ENCODE measurements around the gene SSU72. TPM values are rescaled to one million over a fixed set of nuclear protein-coding genes. Genes with fewer than 3 reads are reported as not detected.
"Not testable (repeated sequence)": the region's sequence is repeated elsewhere in the genome, so short reads cannot be mapped to it uniquely, and the experiment has no call there.

SSU72 gene
- total RNA-seq, 4 donors from 2014 or later, result 78.7 to 134 (median 112) TPM

GRCh38 chr1:1505366-1505798, 69.3 kb downstream of the SSU72 start:
- H3K27me3 ChIP-seq; H3K9me3 ChIP-seq; intact Hi-C loops (cut with DNase I); H3K36me3 ChIP-seq; DNase-seq (ENCODE audit: extremely low spot score): not testable (repeated sequence)
- WGBS, result 9% methylated on average over 8 of the region's 22 CpGs
- TF ChIP-seq CTCF (IDR thresholded peaks at IDR 0.05) (peak; percentile 19 to 62 (median 42)), POLR2AphosphoS5 (IDR thresholded peaks at IDR 0.05) (peak in 1 of 2 donors; percentile 21)
- Histone ChIP-seq H3K4me1 (peaks cover 6 to 20% (median 14%) of the 10 kb centered on the region in 4 donors), H3K27ac (replicated peaks in 1 of 4) (peak overlapping the region; percentile 78 to 83 (median 80)), H3K4me3 (peak overlapping the region in 3 of 4 donors; percentile 18 to 37 (median 23))

GRCh38 chr1:1504777-1505365, 69.8 kb downstream of the SSU72 start:
- intact Hi-C loops (cut with DNase I); H3K9me3 ChIP-seq; H3K27me3 ChIP-seq; H3K36me3 ChIP-seq: not testable (repeated sequence)
- DNase-seq (ENCODE audit: extremely low spot score), result peak; percentile 94
- H3K4me3 ChIP-seq, result peak overlapping the region in 3 of 4 donors; percentile 18 to 37 (median 23)
- peaks cover 6 to 18% (median 13%) of the 10 kb centered on the region in 4 donors for H3K4me1 ChIP-seq
- peak; percentile 41 to 76 (median 68) for TF ChIP-seq CTCF (IDR thresholded peaks at IDR 0.05)
- peak in 1 of 2 donors; percentile 46 for TF ChIP-seq POLR2AphosphoS5 (IDR thresholded peaks at IDR 0.05)
- 45% methylated on average over 12 of the region's 16 CpGs for WGBS
- peak overlapping the region; percentile 78 to 83 (median 80) for H3K27ac ChIP-seq (replicated peaks in 1 of 4)

- intact Hi-C loops (cut with DNase I), result not testable (repeated sequence)
- WGBS, result 82% methylated on average over 9 of the region's 18 CpGs
These were observed 79.1 kb downstream of the SSU72 start for GRCh38 chr1:1495461-1495975.

GRCh38 chr1:1494311-1494710, 80.4 kb downstream of the SSU72 start:
- H3K9me3 ChIP-seq; DNase-seq (ENCODE audit: extremely low spot score); intact Hi-C loops (cut with DNase I); H3K4me3 ChIP-seq; H3K27me3 ChIP-seq; H3K27ac ChIP-seq (replicated peaks in 1 of 4); H3K4me1 ChIP-seq: not testable (repeated sequence)
- WGBS, result 92% methylated on average over 15 of the region's 22 CpGs
- peaks cover 33 to 70% (median 65%) of the 10 kb centered on the region in 4 donors for H3K36me3 ChIP-seq

More at GRCh38 chr1:1495461-1495975, 79.1 kb downstream of the SSU72 start:
- not testable (repeated sequence) for H3K27me3 ChIP-seq; H3K9me3 ChIP-seq; H3K4me3 ChIP-seq; H3K4me1 ChIP-seq; H3K27ac ChIP-seq (replicated peaks in 1 of 4); DNase-seq (ENCODE audit: extremely low spot score)
- peaks cover 21 to 57% (median 53%) of the 10 kb centered on the region in 4 donors for H3K36me3 ChIP-seq

Other genes with a start within 250 kb of the SSU72 start
- gene TAS1R3, start 243.6 kb downstream of the SSU72 start, total RNA-seq, result under 1 TPM in 2 of 4 donors, not detected in 2; 0.17 to 0.32 TPM
- gene DVL1, start 225.4 kb downstream of the SSU72 start, total RNA-seq, result 100 to 1,000 TPM in 2 of 4 donors, 10 to 100 TPM in 2; 66.9 to 141 (median 114) TPM
- 100 to 1,000 TPM in 2 of 4 donors, 10 to 100 TPM in 2; 68.5 to 129 (median 87.2) TPM for gene MXRA8, start 216.3 kb downstream of the SSU72 start, total RNA-seq
- gene AURKAIP1, start 199.7 kb downstream of the SSU72 start, total RNA-seq, result 100 to 1,000 TPM in 3 of 4 donors, 10 to 100 TPM in 1; 98.4 to 152 (median 117) TPM
- 100 to 1,000 TPM in 2 of 4 donors, 10 to 100 TPM in 2; 73.4 to 136 (median 108) TPM for gene CCNL2, start 175.5 kb downstream of the SSU72 start, total RNA-seq
- 100 to 1,000 TPM; 144 to 175 (median 155) TPM for gene MRPL20, start 167.6 kb downstream of the SSU72 start, total RNA-seq
- gene ANKRD65, start 153.6 kb downstream of the SSU72 start, total RNA-seq, result 10 to 100 TPM in 2 of 4 donors, 1 to 10 TPM in 2; 8.1 to 19.2 (median 9.8) TPM
- gene VWA1, start 139.2 kb downstream of the SSU72 start, total RNA-seq, result 100 to 1,000 TPM in 2 of 4 donors, 10 to 100 TPM in 2; 99.7 to 168 (median 116) TPM
- gene ATAD3C, start 125.2 kb downstream of the SSU72 start, total RNA-seq, result 1 to 10 TPM in 1 of 4 donors, under 1 TPM in 3; 0.32 to 2.4 (median 0.58) TPM
- 10 to 100 TPM in 2 of 4 donors, 1 to 10 TPM in 2; 9.7 to 14.9 (median 10.0) TPM for gene ATAD3B, start 103.1 kb downstream of the SSU72 start, total RNA-seq
- gene ATAD3A, start 62.7 kb downstream of the SSU72 start, total RNA-seq, result 10 to 100 TPM; 18.3 to 29.3 (median 25.2) TPM
- 10 to 100 TPM in 2 of 4 donors, 1 to 10 TPM in 2; 8.7 to 22.1 (median 13.9) TPM for gene TMEM240, start 34.2 kb downstream of the SSU72 start, total RNA-seq
- gene FNDC10, start 25.3 kb upstream of the SSU72 start, total RNA-seq, result 1 to 10 TPM in 1 of 4 donors, under 1 TPM in 2, not detected in 1; 0.50 to 1.9 (median 0.84) TPM
- 10 to 100 TPM; 33.6 to 99.9 (median 74.6) TPM for gene MIB2, start 40.6 kb upstream of the SSU72 start, total RNA-seq
- gene MMP23B, start 57.3 kb upstream of the SSU72 start, total RNA-seq, result 10 to 100 TPM in 3 of 4 donors, 1 to 10 TPM in 1; 3.2 to 19.5 (median 14.0) TPM
- 10 to 100 TPM; 27.2 to 68.9 (median 33.0) TPM for gene CDK11B, start 84.1 kb upstream of the SSU72 start, total RNA-seq
- 10 to 100 TPM; 25.7 to 65.0 (median 35.6) TPM for gene SLC35E2B, start 117.9 kb upstream of the SSU72 start, total RNA-seq
- gene CDK11A, start 149.5 kb upstream of the SSU72 start, total RNA-seq, result 10 to 100 TPM; 18.2 to 46.9 (median 31.4) TPM
- 100 to 1,000 TPM in 1 of 4 donors, 10 to 100 TPM in 3; 66.4 to 119 (median 82.7) TPM for gene NADK, start 203.6 kb upstream of the SSU72 start, total RNA-seq

Data from esophagus muscularis mucosa (tissue), 4 donors.